CD14-positive monocyte (primary cell): Measurements from ENCODE around the gene RHCG. TPM values are rescaled to one million over a fixed set of nuclear protein-coding genes. Genes with fewer than 3 reads are reported as not detected.
A peak's percentile ranks its signal among the peaks of the same experiment; 100 is the strongest.

Source experiments
- DNase-seq, 3 donors: peaks; one replicate each; pipeline ENCODE4 v3.0.0-alpha.2; 2011 to 2022
- H2AFZ ChIP-seq: 2 replicates; pipeline ENCODE4 v1.6.0; 2012; ENCODE audit warnings: mild to moderate bottlenecking, low read depth, low read length, inconsistent platforms; ENCODE audit not compliant: insufficient read depth, poor library complexity, severe bottlenecking
- H3K27ac ChIP-seq, 2 donors: 1 replicate in 1 of 2; 2 replicates in 1 of 2; pipeline ENCODE4 v1.5.1; 2012 to 2013; ENCODE audit warnings: low read length in 2 of 2, control low read depth in 1 of 2, inconsistent platforms in 1 of 2, low read depth in 1 of 2, mild to moderate bottlenecking in 1 of 2
- H3K27me3 ChIP-seq, 2 donors: one replicate each; pipeline versions ENCODE4 v1.6.0 to v1.6.1; 2011 to 2013; ENCODE audit warnings: low read length in 2 of 2; ENCODE audit not compliant: control insufficient read depth in 2 of 2, insufficient read depth in 2 of 2
- H3K36me3 ChIP-seq, 2 donors: replicated peaks in 1 of 2; 1 replicate in 1 of 2; 2 replicates in 1 of 2; pipeline versions ENCODE4 v1.5.1 to v1.6.1; 2012 to 2013; ENCODE audit warnings: low read length in 2 of 2, control low read depth in 1 of 2, inconsistent platforms in 1 of 2, mild to moderate bottlenecking in 1 of 2; ENCODE audit not compliant: insufficient read depth in 2 of 2, control insufficient read depth in 1 of 2
- H3K4me1 ChIP-seq, 2 donors: 1 replicate in 1 of 2; 2 replicates in 1 of 2; pipeline versions ENCODE4 v1.5.1 to v1.6.1; 2012 to 2013; ENCODE audit warnings: low read length in 2 of 2, control low read depth in 1 of 2, inconsistent platforms in 1 of 2, mild to moderate bottlenecking in 1 of 2, moderate library complexity in 1 of 2; ENCODE audit not compliant: insufficient read depth in 2 of 2, control insufficient read depth in 1 of 2
- H3K4me2 ChIP-seq: replicated peaks from 2 replicates; pipeline ENCODE3; 2012; ENCODE audit warnings: low read length, moderate library complexity, mild to moderate bottlenecking; ENCODE audit not compliant: poor library complexity, severe bottlenecking; ENCODE audit errors: extremely low read depth
- H3K4me3 ChIP-seq, 3 experiments: fragments of 200-600 bp in 1 of 3; sonication (generic) in 1 of 3; replicated peaks in 1 of 3; 1 replicate in 2 of 3; 2 replicates in 1 of 3; pipeline ENCODE4 v1.5.1; 2011 to 2013; ENCODE audit warnings: low read length in 3 of 3, mild to moderate bottlenecking in 3 of 3, control low read depth in 2 of 3, low read depth in 2 of 3, inconsistent platforms in 1 of 3, moderate library complexity in 1 of 3
- H3K79me2 ChIP-seq: 2 replicates; pipeline ENCODE4 v1.6.0; 2012; ENCODE audit warnings: mild to moderate bottlenecking, control low read depth, inconsistent platforms, low read length, moderate library complexity; ENCODE audit not compliant: insufficient read depth
- H3K9ac ChIP-seq: 2 replicates; pipeline ENCODE4 v1.6.0; 2017; ENCODE audit warnings: low read length, mild to moderate bottlenecking; ENCODE audit not compliant: insufficient read depth, poor library complexity, severe bottlenecking
- H3K9me3 ChIP-seq, 2 donors: replicated peaks in 1 of 2; 1 replicate in 1 of 2; 2 replicates in 1 of 2; pipeline versions ENCODE4 v1.5.1 to v1.6.1; 2012 to 2013; ENCODE audit warnings: low read length in 2 of 2, control low read depth in 1 of 2; ENCODE audit not compliant: control insufficient read depth in 1 of 2, insufficient read depth in 1 of 2
- H4K20me1 ChIP-seq: 2 replicates; pipeline ENCODE4 v1.6.0; 2012; ENCODE audit warnings: mild to moderate bottlenecking, low read length, control low read depth, moderate library complexity; ENCODE audit not compliant: insufficient read depth
- H3K27ac Mint-ChIP-seq, 7 donors: one replicate each; pipeline ENCODE4 v1.8.0; 2020; ENCODE audit warnings: mild to moderate bottlenecking in 7 of 7, mixed read lengths in 7 of 7, moderate library complexity in 6 of 7, inconsistent platforms in 2 of 7
- H3K27me3 Mint-ChIP-seq, 3 donors: one replicate each; pipeline ENCODE4 v1.8.0; 2021 to 2022; ENCODE audit warnings: low read depth in 3 of 3, mild to moderate bottlenecking in 3 of 3, mixed read lengths in 3 of 3, moderate library complexity in 3 of 3, inconsistent platforms in 1 of 3
- H3K36me3 Mint-ChIP-seq, 2 donors: one replicate each; pipeline ENCODE4 v1.8.0; 2020; ENCODE audit warnings: mixed read lengths in 2 of 2, inconsistent platforms in 1 of 2, mild to moderate bottlenecking in 1 of 2
- H3K4me1 Mint-ChIP-seq: one replicate; pipeline ENCODE4 v1.8.0; 2020; ENCODE audit warnings: mild to moderate bottlenecking, mixed read lengths
- H3K4me3 Mint-ChIP-seq, 2 donors: one replicate each; pipeline ENCODE4 v1.8.0; 2020; ENCODE audit warnings: mild to moderate bottlenecking in 2 of 2, mixed read lengths in 2 of 2, moderate library complexity in 1 of 2
- H3K9me3 Mint-ChIP-seq, 7 donors: one replicate each; pipeline ENCODE4 v1.8.0; 2020 to 2022; ENCODE audit warnings: mixed read lengths in 7 of 7, mild to moderate bottlenecking in 6 of 7, moderate library complexity in 6 of 7, inconsistent platforms in 2 of 7
- CTCF ChIP-seq: fragments of 200-600 bp; IDR thresholded peaks from one replicate; pipeline ENCODE4 v1.8.0; 2022; ENCODE audit warnings: antibody characterized with exemption, mild to moderate bottlenecking
- WGBS: methylation state at CpG from one replicate; pipeline ENCODE4 v1.1.5; 2013; ENCODE audit warnings: missing lambda C conversion rate; ENCODE audit not compliant: insufficient coverage; 5-methylcytosine and 5-hydroxymethylcytosine counted together
- intact Hi-C, 2 donors: fragments of 100-400 bp; cut with micrococcal nuclease; formaldehyde crosslinking; loops; one replicate each; pipeline versions ENCODE4 v1.15.0 to v1.15.1; 2023
- polyA plus RNA-seq, 3 donors: library from polyadenylated mRNA; depleted of rRNA in 1 of 3; unstranded in 2 of 3; stranded (reverse) in 1 of 3; fragments of 300-500 nt in 2 of 3; fragments of >200 nt in 1 of 3; fragmentation: Illumina TruSeq in 2 of 3; gene quantifications; 1 replicate in 2 of 3; 2 replicates in 1 of 3; pipeline ENCODE4 v1.2.3, GENCODE V29; 2012 to 2021

RHCG gene
- polyA plus RNA-seq, 3 donors, result not detected

- no peaks in the 10 kb centered on the region for H3K9me3 ChIP-seq
- Mint-ChIP-seq H3K36me3 (peaks cover 0 to 2% of the 10 kb centered on the region in 2 donors), H3K4me3 (no peak overlapping the region), H3K9me3 (no peaks in the 10 kb centered on the region), H3K4me1 (peaks cover 14% of the 10 kb centered on the region), H3K27me3 (peaks cover 11 to 29% (median 20%) of the 10 kb centered on the region in 3 donors), H3K27ac (no peak overlapping the region)
- H3K79me2 ChIP-seq, result no peaks in the 10 kb centered on the region
- H3K27me3 ChIP-seq, result peaks cover 5 to 13% of the 10 kb centered on the region in 2 donors
- no peak overlapping the region for H3K9ac ChIP-seq
- no peak overlapping the region for H3K27ac ChIP-seq
- H2AFZ ChIP-seq, result no peak overlapping the region
- H3K4me1 ChIP-seq, result peaks cover 17 to 18% of the 10 kb centered on the region in 2 donors
- no peak for TF ChIP-seq CTCF
- intact Hi-C loops, result no loop called here
- H3K4me2 ChIP-seq, result no peak overlapping the region
- no peaks in the 10 kb centered on the region for H4K20me1 ChIP-seq
- DNase-seq, result no peak
- no peaks in the 10 kb centered on the region for H3K36me3 ChIP-seq
- WGBS, result no CpG with 5 or more reads among the region's 3 CpGs
- no peak overlapping the region for H3K4me3 ChIP-seq
Measured at GRCh38 chr15:89443581-89443980, 52.8 kb downstream of the RHCG start.

- DNase-seq, result peak in 2 of 3 donors; percentile 19 to 23
- no peak overlapping the region for H3K4me3 Mint-ChIP-seq
Measured at GRCh38 chr15:89442671-89443307, 53.6 kb downstream of the RHCG start.

More at GRCh38 chr15:89442671-89443307, 53.6 kb downstream of the RHCG start:
- H3K27ac Mint-ChIP-seq, result no peak overlapping the region
- H3K79me2 ChIP-seq, result no peaks in the 10 kb centered on the region
- peaks cover 17 to 18% of the 10 kb centered on the region in 2 donors for H3K4me1 ChIP-seq
- H3K9me3 ChIP-seq, result no peaks in the 10 kb centered on the region
- H3K36me3 Mint-ChIP-seq, result peaks cover 0 to 2% of the 10 kb centered on the region in 2 donors
- no peak overlapping the region for H3K4me3 ChIP-seq
- H2AFZ ChIP-seq, result no peak overlapping the region
- H3K27ac ChIP-seq, result no peak overlapping the region
- WGBS, result 38% methylated on average over 7 of the region's 19 CpGs
- intact Hi-C loops, result no loop called here
- peaks cover 13 to 24% (median 18%) of the 10 kb centered on the region in 3 donors for H3K27me3 Mint-ChIP-seq
- H3K27me3 ChIP-seq, result peaks cover 0 to 6% of the 10 kb centered on the region in 2 donors
- H3K4me2 ChIP-seq, result no peak overlapping the region
- H3K36me3 ChIP-seq, result no peaks in the 10 kb centered on the region
- peaks cover 14% of the 10 kb centered on the region for H3K4me1 Mint-ChIP-seq
- no peaks in the 10 kb centered on the region for H4K20me1 ChIP-seq
- TF ChIP-seq CTCF, result peak; percentile 86
- no peak overlapping the region for H3K9ac ChIP-seq
- peaks cover 0 to 2% (median 0%) of the 10 kb centered on the region in 7 donors for H3K9me3 Mint-ChIP-seq
